Astrocyte of the cerebellum (primary cell): ENCODE measurements around the gene SMOC2.

Source experiments
- DNase-seq: peaks from one replicate; pipeline ENCODE4 v3.0.0-alpha.2; 2011; ENCODE audit warnings: low read depth
- H3K4me3 ChIP-seq: 2 replicates; pipeline ENCODE4 v1.5.1; 2011; ENCODE audit warnings: mild to moderate bottlenecking, low read depth, low read length, moderate library complexity
- CTCF ChIP-seq: IDR thresholded peaks from 2 replicates; pipeline ENCODE4 v1.5.1; 2012; ENCODE audit warnings: low read length, low read depth, moderate library complexity, mild to moderate bottlenecking; ENCODE audit errors: missing control alignments
- in situ Hi-C: cut with HindIII; loops from 2 replicates; pipeline ENCODE4 v1.10.0; 2017; ENCODE audit warnings: low sequenced_read_pairs

SMOC2 gene

GRCh38 chr6:168458101-168458500 is 17.1 kb downstream of the SMOC2 start:
- H3K4me3 ChIP-seq = no peak overlapping the region
- DNase-seq = no peak
- in situ Hi-C loops = no loop called here
- TF ChIP-seq CTCF = no peak

- in situ Hi-C loops = no loop called here
- no peak for TF ChIP-seq CTCF
- no peak for DNase-seq
- no peak overlapping the region for H3K4me3 ChIP-seq
Measured at GRCh38 chr6:168459572-168459971, 18.6 kb downstream of the SMOC2 start.

GRCh38 chr6:168462289-168462853 is 21.4 kb downstream of the SMOC2 start:
- in situ Hi-C loops = no loop called here
- no peak for TF ChIP-seq CTCF
- no peak overlapping the region for H3K4me3 ChIP-seq

GRCh38 chr6:168464546-168464945 is 23.6 kb downstream of the SMOC2 start:
- H3K4me3 ChIP-seq = no peak overlapping the region
- DNase-seq = no peak
- in situ Hi-C loops = no loop called here
- TF ChIP-seq CTCF = no peak

More at GRCh38 chr6:168462289-168462853, 21.4 kb downstream of the SMOC2 start:
- no peak for DNase-seq

GRCh38 chr6:168468045-168468444 is 27.1 kb downstream of the SMOC2 start:
- DNase-seq = no peak
- TF ChIP-seq CTCF = no peak
- in situ Hi-C loops = no loop called here
- H3K4me3 ChIP-seq = no peak overlapping the region

- no peak overlapping the region for H3K4me3 ChIP-seq
- DNase-seq = no peak
- no peak for TF ChIP-seq CTCF
- in situ Hi-C loops = no loop called here
Measured at GRCh38 chr6:168469521-168469920, 28.5 kb downstream of the SMOC2 start.
